Tibial artery (tissue), 4 donors: Measurements from ENCODE around the gene C2orf78.
"Not testable (repeated sequence)": the region's sequence is repeated elsewhere in the genome, so short reads cannot be mapped to it uniquely, and the experiment has no call there.

Source experiments
- DNase-seq, 2 donors: peaks; one replicate each; pipeline ENCODE4 v3.0.0-alpha.2; 2019
- H3K27ac ChIP-seq, 2 donors: fragments of 200-600 bp; sonication (generic) in 1 of 2; 1 replicate in 1 of 2; 2 replicates in 1 of 2; pipeline ENCODE4 v1.5.1; 2018 to 2019; ENCODE audit warnings: mild to moderate bottlenecking in 1 of 2
- H3K27me3 ChIP-seq, 2 donors: fragments of 200-600 bp; sonication (generic) in 1 of 2; one replicate each; pipeline versions ENCODE4 v1.5.1 to v1.6.0; 2016 to 2019
- H3K36me3 ChIP-seq, 3 donors: fragments of 200-600 bp; sonication (generic) in 2 of 3; one replicate each; pipeline ENCODE4 v1.5.1; 2016 to 2019; ENCODE audit warnings: mild to moderate bottlenecking in 2 of 3
- H3K4me1 ChIP-seq, 4 donors: fragments of 200-600 bp; sonication (generic) in 2 of 4; 1 replicate in 3 of 4; 2 replicates in 1 of 4; pipeline ENCODE4 v1.5.1; 2016 to 2019
- H3K4me3 ChIP-seq, 2 donors: fragments of 200-600 bp; sonication (generic) in 1 of 2; 1 replicate in 1 of 2; 2 replicates in 1 of 2; pipeline ENCODE4 v1.5.1; 2018 to 2019; ENCODE audit warnings: mild to moderate bottlenecking in 2 of 2
- H3K9me3 ChIP-seq, 3 donors: fragments of 200-600 bp; sonication (generic) in 1 of 3; one replicate each; pipeline ENCODE4 v1.5.1; 2016 to 2019
- intact Hi-C: fragments of 100-400 bp; cut with DNase I; formaldehyde crosslinking; loops from one replicate; pipeline ENCODE4 v1.15.0; 2023; ENCODE audit warnings: low total_unique reads
- TF ChIP-seq, protein P1 (sequence below), 2 experiments: fragments of 200-600 bp in 1 of 2; fragments of 450-650 bp in 1 of 2; IDR thresholded peaks; one replicate each; pipeline ENCODE4 v1.5.1; 2017 to 2019; ENCODE audit warnings: antibody characterized with exemption in 2 of 2, mild to moderate bottlenecking in 1 of 2, moderate library complexity in 1 of 2

Gene C2orf78, protein sequence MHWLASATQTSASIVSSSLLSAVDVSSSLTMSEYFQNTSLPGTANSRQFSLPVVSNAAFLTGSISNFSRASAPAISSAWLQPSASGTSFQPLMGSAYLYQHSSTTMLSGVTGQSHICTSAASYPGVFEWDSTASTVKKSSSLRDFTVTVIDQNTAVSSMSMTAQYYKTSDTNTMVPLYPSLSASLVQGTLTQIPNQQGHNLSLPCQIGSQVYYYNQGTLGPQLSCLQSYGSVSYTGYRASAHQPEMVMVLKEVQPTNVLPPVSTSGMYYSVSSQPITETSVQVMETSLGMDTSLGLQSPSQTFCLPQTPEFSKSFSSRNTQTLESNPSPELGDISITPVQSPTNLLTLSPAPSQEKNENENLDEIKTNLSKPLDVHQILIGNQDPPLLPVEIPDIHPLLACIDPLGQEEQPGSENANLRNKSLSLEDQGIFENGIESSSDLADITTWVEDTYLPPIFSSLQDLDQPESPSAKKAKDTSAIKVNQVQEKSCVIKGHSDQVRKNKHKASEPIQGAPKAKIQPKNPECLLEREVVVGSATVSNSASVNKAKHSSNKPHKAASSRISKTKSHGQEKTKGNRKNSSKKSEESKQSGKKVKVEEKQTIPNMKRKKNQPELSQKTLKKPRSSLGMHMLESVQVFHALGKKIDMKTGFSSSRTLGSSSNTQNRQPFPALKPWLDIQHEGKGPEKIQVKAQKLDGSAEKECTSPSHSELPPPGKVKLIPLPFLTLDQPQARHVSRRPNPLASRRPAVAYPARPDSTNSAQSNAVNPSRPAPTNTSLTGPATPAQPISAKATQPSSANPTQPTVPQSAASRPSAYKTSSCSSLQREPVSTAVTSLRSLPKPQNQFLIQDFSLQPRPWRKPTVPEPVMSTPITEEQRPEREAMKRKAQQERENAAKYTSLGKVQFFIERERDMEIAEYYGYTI

GRCh38 chr2:73783883-73784282 is at the start of gene C2orf78:
TSS of gene C2orf78 (plus strand) at chr2:73784183. CDS start at chr2:73784310, 127 bp downstream.
- H3K27ac ChIP-seq, H3K4me3 ChIP-seq, H3K36me3 ChIP-seq, H3K4me1 ChIP-seq, intact Hi-C loops, H3K27me3 ChIP-seq, DNase-seq, H3K9me3 ChIP-seq: not testable (repeated sequence)

DNA sequence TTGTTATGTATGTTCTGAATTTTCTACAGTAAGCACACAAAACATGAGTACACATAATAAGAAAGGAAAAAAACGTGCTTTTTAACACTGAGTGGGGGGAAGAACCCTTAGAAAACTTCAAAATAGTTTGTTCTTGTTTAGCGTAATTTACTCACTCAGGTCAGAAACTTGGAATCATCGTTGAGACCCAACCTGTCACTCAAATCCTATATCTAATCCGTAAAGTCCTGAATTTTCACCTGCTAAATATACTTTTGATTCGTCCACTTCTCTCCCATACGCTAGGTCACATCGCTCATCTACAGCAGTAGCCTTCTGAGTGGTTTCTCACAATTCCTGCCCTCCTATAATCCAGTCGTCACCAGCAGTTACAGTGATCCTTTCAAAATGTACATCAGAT is 47.6 kb upstream of the C2orf78 start:
- H3K4me1 ChIP-seq = peaks cover 0 to 15% (median 9%) of the 10 kb centered on the region in 4 donors
- intact Hi-C loops = no loop called here
- TF ChIP-seq, protein P1, sequence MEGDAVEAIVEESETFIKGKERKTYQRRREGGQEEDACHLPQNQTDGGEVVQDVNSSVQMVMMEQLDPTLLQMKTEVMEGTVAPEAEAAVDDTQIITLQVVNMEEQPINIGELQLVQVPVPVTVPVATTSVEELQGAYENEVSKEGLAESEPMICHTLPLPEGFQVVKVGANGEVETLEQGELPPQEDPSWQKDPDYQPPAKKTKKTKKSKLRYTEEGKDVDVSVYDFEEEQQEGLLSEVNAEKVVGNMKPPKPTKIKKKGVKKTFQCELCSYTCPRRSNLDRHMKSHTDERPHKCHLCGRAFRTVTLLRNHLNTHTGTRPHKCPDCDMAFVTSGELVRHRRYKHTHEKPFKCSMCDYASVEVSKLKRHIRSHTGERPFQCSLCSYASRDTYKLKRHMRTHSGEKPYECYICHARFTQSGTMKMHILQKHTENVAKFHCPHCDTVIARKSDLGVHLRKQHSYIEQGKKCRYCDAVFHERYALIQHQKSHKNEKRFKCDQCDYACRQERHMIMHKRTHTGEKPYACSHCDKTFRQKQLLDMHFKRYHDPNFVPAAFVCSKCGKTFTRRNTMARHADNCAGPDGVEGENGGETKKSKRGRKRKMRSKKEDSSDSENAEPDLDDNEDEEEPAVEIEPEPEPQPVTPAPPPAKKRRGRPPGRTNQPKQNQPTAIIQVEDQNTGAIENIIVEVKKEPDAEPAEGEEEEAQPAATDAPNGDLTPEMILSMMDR (IDR thresholded peaks at IDR 0.05) = no peak
- peaks cover 25 to 42% (median 28%) of the 10 kb centered on the region in 3 donors for H3K36me3 ChIP-seq
- no peaks in the 10 kb centered on the region for H3K27me3 ChIP-seq
- H3K9me3 ChIP-seq = no peaks in the 10 kb centered on the region
- no peak for DNase-seq
- peak overlapping the region; percentile 62 to 86 for H3K4me3 ChIP-seq
- peak overlapping the region; percentile 58 to 69 for H3K27ac ChIP-seq

GRCh38 chr2:73736855-73737779 is 46.9 kb upstream of the C2orf78 start, which contains the start of gene TPRKB:
TSS of gene TPRKB (minus strand) at chr2:73737345. CDS start at chr2:73734569, 2,776 bp downstream.
- peak within 1 kb of the TSS; percentile 62 to 86 for H3K4me3 ChIP-seq
- TF ChIP-seq, protein P1 (IDR thresholded peaks at IDR 0.05) = no peak
- H3K27me3 ChIP-seq = no peaks in the 10 kb centered on the region
- H3K27ac ChIP-seq = peak within 1 kb of the TSS; percentile 58 to 69
- peaks cover 18 to 42% (median 28%) of the 10 kb centered on the region in 3 donors for H3K36me3 ChIP-seq
- DNase-seq = peak; percentile 95 to 97
- intact Hi-C loops = no loop called here
- H3K9me3 ChIP-seq = no peaks in the 10 kb centered on the region
- H3K4me1 ChIP-seq = peaks cover 0 to 15% (median 9%) of the 10 kb centered on the region in 4 donors

- Histone ChIP-seq H3K4me1 (peaks cover 0 to 15% (median 9%) of the 10 kb centered on the region in 4 donors), H3K27me3 (no peaks in the 10 kb centered on the region), H3K36me3 (peaks cover 0 to 40% (median 23%) of the 10 kb centered on the region in 3 donors), H3K4me3 (no peak overlapping the region), H3K27ac (no peak overlapping the region), H3K9me3 (no peaks in the 10 kb centered on the region)
- TF ChIP-seq, protein P1 (IDR thresholded peaks at IDR 0.05) = no peak
- intact Hi-C loops = no loop called here
- DNase-seq = peak in 1 of 2 donors; percentile 12
These were observed 44.9 kb upstream of the C2orf78 start for GRCh38 chr2:73739101-73739500.

- Histone ChIP-seq H3K9me3 (no peaks in the 10 kb centered on the region), H3K4me1 (peaks cover 0 to 15% (median 9%) of the 10 kb centered on the region in 4 donors), H3K36me3 (peaks cover 10 to 40% (median 35%) of the 10 kb centered on the region in 3 donors), H3K27me3 (no peaks in the 10 kb centered on the region), H3K4me3 (no peak overlapping the region), H3K27ac (no peak overlapping the region)
- intact Hi-C loops = no loop called here
- TF ChIP-seq, protein P1 (IDR thresholded peaks at IDR 0.05) = no peak
- peak in 1 of 2 donors; percentile 43 for DNase-seq
These were observed 43.2 kb upstream of the C2orf78 start for GRCh38 chr2:73740767-73741166.
